HepG2 (cell line): ENCODE measurements around the gene NEDD4L. TPM values are rescaled to one million over a fixed set of nuclear protein-coding genes. Genes with fewer than 3 reads are reported as not detected.

Experiments used
- ATAC-seq: fragments of 200-7000 bp; cut with Tn5 transposase; 3 replicates; pipeline ENCODE4 v1.9.1; 2020; ENCODE audit warnings: mild to moderate bottlenecking, moderate library complexity
- BruUV-seq: library from RNA; stranded (reverse); fragments of 400-500 nt; replicated peaks from 2 replicates; lab custom pipeline; 2021; lab: Mats Ljungman, UMichigan
- CTCF ChIA-PET: fragments of 300-600 bp; formaldehyde crosslinking; extraction: SDS; loops from one replicate; lab custom pipeline; 2021; ENCODE audit warnings: low total read pairs, inconsistent platforms, low intra/inter-chr PET ratio; lab: Yijun Ruan, JAX
- POLR2A ChIA-PET: fragments of 350-600 bp; sonication (Branson Sonifier 250); formaldehyde crosslinking; loops from one replicate; lab custom pipeline; 2020; ENCODE audit warnings: antibody characterized with exemption, inconsistent platforms; lab: Yijun Ruan, JAX
- DNase-seq: peaks from one replicate; pipeline ENCODE4 v3.0.0-alpha.2; 2015; ENCODE audit warnings: low spot score
- FAIRE-seq: peaks from 3 replicates; lab custom pipeline; 2011; peaks lifted over from hg19 to GRCh38; lab: Jason Lieb, UNC
- H2AFZ ChIP-seq: one replicate; pipeline ENCODE4 v1.6.1; 2011; ENCODE audit warnings: low read length, inconsistent platforms
- H3K27ac ChIP-seq: fragments of 300-600 bp; 3 replicates; pipeline ENCODE4 v1.8.0; 2011; ENCODE audit warnings: mixed run types, mild to moderate bottlenecking, mixed read lengths, low read length, inconsistent platforms; ENCODE audit not compliant: insufficient read depth; ENCODE audit errors: extremely low read length
- H3K27me3 ChIP-seq, 2 experiments: fragments of 200-600 bp in 1 of 2; 2 replicates in 1 of 2; 3 replicates in 1 of 2; pipeline versions ENCODE4 v1.6.0 to v1.8.0; 2011; ENCODE audit warnings: low read length in 2 of 2, mild to moderate bottlenecking in 2 of 2, moderate library complexity in 2 of 2, inconsistent platforms in 1 of 2; ENCODE audit not compliant: insufficient read depth in 2 of 2, control insufficient read depth in 1 of 2
- H3K36me3 ChIP-seq, 2 experiments: fragments of 200-600 bp in 1 of 2; replicated peaks in 1 of 2; 2 replicates in 1 of 2; 3 replicates in 1 of 2; pipeline versions ENCODE4 v1.5.1 to v1.8.0; 2011; ENCODE audit warnings: low read length in 2 of 2, inconsistent platforms in 1 of 2; ENCODE audit not compliant: insufficient read depth in 2 of 2, control insufficient read depth in 1 of 2
- H3K4me1 ChIP-seq: 2 replicates; pipeline ENCODE4 v1.5.1; 2012; ENCODE audit warnings: low read length, inconsistent platforms; ENCODE audit not compliant: insufficient read depth
- H3K4me2 ChIP-seq: 2 replicates; pipeline ENCODE4 v1.6.0; 2011; ENCODE audit warnings: low read depth, low read length, inconsistent platforms
- H3K4me3 ChIP-seq, 3 experiments: fragments of 200-600 bp in 1 of 3; sonication (generic), shearing (Covaris generic) in 1 of 3; replicated peaks in 1 of 3; 2 replicates each; pipeline ENCODE4 v1.5.1; 2011 to 2016; ENCODE audit warnings: low read length in 3 of 3, inconsistent platforms in 2 of 3, low read depth in 2 of 3, mild to moderate bottlenecking in 2 of 3, control low read depth in 1 of 3, mixed read lengths in 1 of 3; ENCODE audit not compliant: insufficient read depth in 1 of 3
- H3K79me2 ChIP-seq: one replicate; pipeline ENCODE4 v1.6.1; 2011; ENCODE audit warnings: low read length, inconsistent platforms; ENCODE audit not compliant: insufficient read depth
- H3K9ac ChIP-seq: 2 replicates; pipeline ENCODE4 v1.6.0; 2011; ENCODE audit warnings: mild to moderate bottlenecking, low read depth, low read length, inconsistent platforms; ENCODE audit not compliant: insufficient read depth
- H3K9me3 ChIP-seq: 2 replicates; pipeline ENCODE4 v1.5.1; 2012; ENCODE audit warnings: mild to moderate bottlenecking, low read length
- H4K20me1 ChIP-seq: 2 replicates; pipeline ENCODE4 v1.6.0; 2011; ENCODE audit warnings: inconsistent platforms, mild to moderate bottlenecking, low read length, moderate library complexity; ENCODE audit not compliant: insufficient read depth
- AHR ChIP-seq: IDR thresholded peaks from 2 replicates; pipeline ENCODE4 v1.6.1; 2018; ENCODE audit warnings: missing genetic modification reagents, missing compliant biosample characterization
- DZIP1 ChIP-seq: sonication (generic); formaldehyde crosslinking; IDR thresholded peaks from 2 replicates; pipeline ENCODE4 v1.5.0; 2020; ENCODE audit warnings: mild to moderate bottlenecking, missing genetic modification reagents
- KLF12 ChIP-seq: sonication (generic); formaldehyde crosslinking; IDR thresholded peaks from 2 replicates; pipeline ENCODE4 v1.4.0; 2020; ENCODE audit warnings: missing genetic modification reagents, borderline replicate concordance
- U2AF1 ChIP-seq: fragments of 200-400 bp; formaldehyde crosslinking; optimal IDR thresholded peaks from 2 replicates; pipeline ENCODE3; 2017; ENCODE audit warnings: mild to moderate bottlenecking, low read depth, low read length
- ZGPAT ChIP-seq: IDR thresholded peaks from 2 replicates; pipeline ENCODE4 v1.6.1; 2016; ENCODE audit warnings: mild to moderate bottlenecking
- ZNF143 ChIP-seq: sonication (generic); formaldehyde crosslinking; IDR thresholded peaks from 2 replicates; pipeline ENCODE4 v1.4.0; 2020; ENCODE audit warnings: missing genetic modification reagents
- ZNF34 ChIP-seq: sonication (generic); formaldehyde crosslinking; IDR thresholded peaks from 2 replicates; pipeline ENCODE4 v1.4.0; 2020; ENCODE audit warnings: mild to moderate bottlenecking, missing genetic modification reagents, borderline replicate concordance
- ZNF749 ChIP-seq: sonication (generic); formaldehyde crosslinking; IDR thresholded peaks from 2 replicates; pipeline ENCODE4 v1.8.0; 2022; ENCODE audit warnings: mild to moderate bottlenecking, missing genetic modification reagents, moderate library complexity, borderline replicate concordance
- ZNF841 ChIP-seq: sonication (generic); formaldehyde crosslinking; IDR thresholded peaks from 2 replicates; pipeline ENCODE4 v1.8.1; 2023; ENCODE audit warnings: missing genetic modification reagents, borderline replicate concordance
- WGBS: methylation state at CpG from one replicate; pipeline ENCODE4 v1.1.6; 2017; ENCODE audit warnings: low lambda C conversion rate; 5-methylcytosine and 5-hydroxymethylcytosine counted together
- in situ Hi-C: cut with HindIII; loops from 2 replicates; pipeline ENCODE4 v1.10.0; 2017; ENCODE audit warnings: low pct_unique_long_range_greater_than_20kb; ENCODE audit not compliant: extremely low pct_ligation_motif_present
- intact Hi-C: fragments of 100-400 bp; cut with micrococcal nuclease; formaldehyde crosslinking; loops from one replicate; pipeline ENCODE4 v1.10.0; 2022; ENCODE audit not compliant: unreplicated experiment
- polyA plus RNA-seq, 8 experiments: library from polyadenylated mRNA; depleted of rRNA in 3 of 8; stranded (reverse) in 7 of 8; unstranded in 1 of 8; fragments of >200 nt; fragmentation: Illumina TruSeq in 4 of 8; extraction: Trizol in 4 of 8; gene quantifications; 2 replicates each; pipeline versions ENCODE4 v1.2.1 to v1.2.3, GENCODE V29; 2011 to 2016; ENCODE audit warnings: low read depth in 4 of 8, missing spikeins in 1 of 8, mixed read lengths in 1 of 8; ENCODE audit not compliant: insufficient read depth in 1 of 8
- total RNA-seq, 5 experiments: library from RNA; depleted of rRNA; stranded (reverse); fragments of >200 nt; fragmentation: Illumina TruSeq; extraction: Trizol; gene quantifications; 2 replicates each; pipeline ENCODE4 v1.2.3, GENCODE V29; 2016; ENCODE audit warnings: low read depth in 1 of 5

NEDD4L gene
- total and polyA plus RNA-seq, 2 of the 13 experiments (the other 11 are each of a cell fraction or from before 2014, with no cell fraction given): 168 to 390 TPM

- TF ChIP-seq ZNF34 (CRISPR knock-in tag) (no peak), KLF12 (no peak), ZNF841 (no peak), U2AF1 (no peak), ZGPAT (CRISPR knock-in tag) (no peak), ZNF749 (no peak)
These were observed 233.0 kb downstream of the NEDD4L start (continued) for GRCh38 chr18:58276789-58277739.

- H2AFZ ChIP-seq: no peak overlapping the region
- no peak overlapping the region for H3K27ac ChIP-seq
- POLR2A ChIA-PET: no interaction called here
- no peak overlapping the region for H3K4me3 ChIP-seq
- no peaks in the 10 kb centered on the region for H3K9me3 ChIP-seq
- H4K20me1 ChIP-seq: 0 out of 2 replicates have a peak, but pooled peaks cover 6% of the 10 kb centered on the region
- no TSS peak for BruUV-seq
- H3K4me1 ChIP-seq: peaks cover 56% of the 10 kb centered on the region
- intact Hi-C loops: no loop called here
- FAIRE-seq (no peak), ATAC-seq (no peak), DNase-seq (no peak)
- H3K4me2 ChIP-seq: no peak overlapping the region
- peaks cover 54% of the 10 kb centered on the region for H3K79me2 ChIP-seq
- H3K27me3 ChIP-seq: no peaks in the 10 kb centered on the region
- no peaks in the 10 kb centered on the region; a peak in 1 of 5 replicates for H3K36me3 ChIP-seq
- in situ Hi-C loops: no loop called here
- 86% methylated on average over 6 of the region's 7 CpGs for WGBS
- CTCF ChIA-PET: no interaction called here
- H3K9ac ChIP-seq: no peak overlapping the region
- TF ChIP-seq AHR (CRISPR knock-in tag): no peak
- no peak for TF ChIP-seq ZNF143 (CRISPR knock-in tag)
- no peak for TF ChIP-seq DZIP1 (CRISPR knock-in tag)
These were observed 235.6 kb downstream of the NEDD4L start for GRCh38 chr18:58279504-58280175.
